IPS DF 6.9 (cell line): ENCODE results near the gene ARNT2.

Experiments
- DNase-seq: peaks from one replicate; pipeline ENCODE4 v3.0.0-alpha.2; 2013; ENCODE audit warnings: low read depth, low spot score
- H3K27ac ChIP-seq: one replicate; pipeline ENCODE4 v1.5.1; 2013; ENCODE audit warnings: low read length, control low read depth
- H3K27me3 ChIP-seq: 2 replicates; pipeline ENCODE4 v1.6.1; 2013; ENCODE audit warnings: mild to moderate bottlenecking, low read length; ENCODE audit not compliant: control insufficient read depth, insufficient read depth
- H3K36me3 ChIP-seq: 2 replicates; pipeline ENCODE4 v1.6.1; 2013; ENCODE audit warnings: low read length; ENCODE audit not compliant: control insufficient read depth, insufficient read depth
- H3K4me1 ChIP-seq: 2 replicates; pipeline ENCODE4 v1.6.1; 2013; ENCODE audit warnings: low read length; ENCODE audit not compliant: control insufficient read depth, insufficient read depth
- H3K4me3 ChIP-seq: 2 replicates; pipeline ENCODE4 v1.5.1; 2013; ENCODE audit warnings: mild to moderate bottlenecking, low read length
- H3K9me3 ChIP-seq: 2 replicates; pipeline ENCODE4 v1.6.1; 2013; ENCODE audit warnings: low read length, inconsistent platforms; ENCODE audit not compliant: control insufficient read depth, insufficient read depth
- WGBS: extraction: QIAGEN DNeasy Blood & Tissue Kit; methylation state at CpG from one replicate; pipeline ENCODE4 v1.1.7; 2013; ENCODE audit warnings: mixed read lengths, missing lambda C conversion rate; ENCODE audit not compliant: insufficient read length, insufficient coverage; 5-methylcytosine and 5-hydroxymethylcytosine counted together

ARNT2 gene

DNA sequence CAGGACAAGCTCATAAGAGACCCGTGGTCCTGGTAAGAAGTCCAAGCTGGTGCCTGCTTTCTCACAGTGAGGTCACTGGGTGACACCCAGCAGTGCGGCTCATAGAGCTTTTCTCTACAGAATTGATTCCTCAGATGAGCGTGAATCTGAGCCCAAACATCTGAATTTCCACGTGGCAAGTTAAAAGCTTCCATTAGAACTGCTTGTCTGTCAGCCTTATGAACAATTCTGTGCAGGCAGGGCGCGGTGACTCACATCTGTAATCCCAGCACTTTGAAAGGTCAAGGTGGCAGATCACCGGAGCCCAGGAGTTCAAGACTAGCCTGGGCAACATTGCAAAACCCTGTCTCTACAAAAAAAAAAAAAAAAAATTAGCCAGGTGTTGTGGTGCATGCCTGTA is 177.8 kb downstream of the ARNT2 start:
- Histone ChIP-seq H3K9me3 (no peaks in the 10 kb centered on the region), H3K4me3 (no peak overlapping the region)
- WGBS, result no CpG with 5 or more reads among the region's 7 CpGs

DNA sequence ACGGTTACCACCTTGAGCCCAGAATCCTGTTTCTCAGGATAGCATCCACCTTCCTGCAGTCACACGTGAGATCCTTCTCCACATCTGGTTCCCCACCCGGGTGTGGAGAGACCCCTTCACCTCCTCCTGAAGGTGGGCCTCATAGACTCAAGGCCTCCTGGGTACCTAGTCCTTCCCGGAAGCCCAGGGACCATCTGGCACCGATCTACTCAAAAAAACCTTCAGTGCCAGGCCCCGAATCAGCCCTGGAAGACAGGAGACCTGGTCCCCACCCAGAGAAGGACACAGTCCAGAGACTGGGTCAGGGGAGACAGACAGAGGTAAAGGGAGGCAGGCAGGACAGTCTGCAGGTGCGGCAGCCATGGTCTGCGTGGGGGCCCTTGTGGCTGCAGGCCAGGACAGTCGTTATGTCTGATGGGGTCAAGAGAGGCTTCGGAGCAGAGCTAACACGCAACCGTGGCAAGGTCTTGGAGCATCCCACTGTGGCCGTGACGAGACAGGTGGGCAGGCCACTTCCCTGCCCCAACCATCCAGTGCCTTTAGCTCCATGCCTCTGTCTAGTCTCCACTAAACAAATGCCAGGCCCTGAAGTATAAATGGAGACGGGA is 178.7 kb downstream of the ARNT2 start:
- no CpG with 5 or more reads among the region's 15 CpGs for WGBS
- no peak overlapping the region for H3K4me3 ChIP-seq
- H3K27ac ChIP-seq, result no peak overlapping the region
- H3K9me3 ChIP-seq, result no peaks in the 10 kb centered on the region
- H3K36me3 ChIP-seq, result no peaks in the 10 kb centered on the region
- peaks cover 3% of the 10 kb centered on the region; the same call in 1 of the 2 replicates for H3K4me1 ChIP-seq
- DNase-seq, result no peak
- H3K27me3 ChIP-seq, result no peaks in the 10 kb centered on the region

More for the DNA sequence above, 177.8 kb downstream of the ARNT2 start:
- H3K27me3 ChIP-seq, result no peaks in the 10 kb centered on the region
- peaks cover 2% of the 10 kb centered on the region; the same call in 1 of the 2 replicates for H3K4me1 ChIP-seq
- no peak overlapping the region for H3K27ac ChIP-seq
- no peaks in the 10 kb centered on the region for H3K36me3 ChIP-seq
- no peak for DNase-seq

DNA sequence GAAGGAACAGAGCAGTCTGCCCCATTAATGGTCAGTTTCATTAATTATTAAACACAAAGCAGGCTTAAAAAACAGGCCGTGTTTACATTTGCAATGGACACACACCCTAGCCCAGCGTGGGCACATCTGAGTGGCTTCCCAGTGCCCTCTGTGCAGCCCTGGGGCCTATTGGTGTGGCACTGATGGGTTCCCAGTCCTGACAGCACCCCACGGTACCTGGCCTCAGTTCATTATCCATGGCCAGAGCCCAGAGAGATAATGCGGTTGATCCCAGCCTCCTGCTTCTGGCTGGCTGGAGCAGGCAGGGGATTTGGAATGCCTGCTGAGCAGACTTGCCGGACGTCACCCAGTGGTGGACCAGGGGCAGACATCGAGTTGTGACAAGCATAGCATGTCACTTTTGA is 180.4 kb downstream of the ARNT2 start:
- Histone ChIP-seq H3K9me3 (no peaks in the 10 kb centered on the region), H3K36me3 (no peaks in the 10 kb centered on the region), H3K27ac (no peak overlapping the region), H3K27me3 (no peaks in the 10 kb centered on the region), H3K4me1 (peaks cover 3% of the 10 kb centered on the region; the same call in 1 of the 2 replicates), H3K4me3 (no peak overlapping the region)
- no CpG with 5 or more reads among the region's 7 CpGs for WGBS
- DNase-seq, result no peak

DNA sequence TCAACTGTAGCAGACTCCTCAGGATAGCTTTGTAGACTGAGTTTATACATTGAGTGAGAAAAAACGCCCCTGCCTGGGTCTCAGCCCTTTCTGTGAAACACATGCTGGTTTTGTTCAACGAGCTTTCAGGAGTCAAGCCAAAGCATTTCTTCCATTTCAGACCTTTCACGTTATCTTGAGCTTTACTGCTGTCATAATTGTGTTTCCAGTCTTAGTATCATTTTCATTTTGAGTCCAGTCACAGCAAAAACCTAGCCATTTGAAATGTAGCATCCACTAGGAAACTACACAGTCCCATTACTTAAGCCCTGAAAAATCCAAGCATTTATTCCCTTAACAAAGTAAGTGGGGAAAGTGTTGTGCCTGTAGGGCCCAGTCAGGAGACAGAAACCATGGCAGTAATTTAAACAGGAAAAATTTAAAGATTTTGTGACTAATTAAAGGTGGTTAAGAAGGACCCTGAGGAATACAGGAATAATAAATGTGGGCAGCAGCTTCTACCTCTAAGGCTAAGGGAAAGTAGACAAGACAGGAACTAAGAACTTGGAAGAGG is 180.9 kb downstream of the ARNT2 start:
- Histone ChIP-seq H3K27me3 (no peaks in the 10 kb centered on the region), H3K4me3 (no peak overlapping the region), H3K9me3 (no peaks in the 10 kb centered on the region), H3K4me1 (peaks cover 3% of the 10 kb centered on the region; the same call in 1 of the 2 replicates), H3K27ac (no peak overlapping the region), H3K36me3 (no peaks in the 10 kb centered on the region)
- no peak for DNase-seq
- no CpG with 5 or more reads among the region's 3 CpGs for WGBS

DNA sequence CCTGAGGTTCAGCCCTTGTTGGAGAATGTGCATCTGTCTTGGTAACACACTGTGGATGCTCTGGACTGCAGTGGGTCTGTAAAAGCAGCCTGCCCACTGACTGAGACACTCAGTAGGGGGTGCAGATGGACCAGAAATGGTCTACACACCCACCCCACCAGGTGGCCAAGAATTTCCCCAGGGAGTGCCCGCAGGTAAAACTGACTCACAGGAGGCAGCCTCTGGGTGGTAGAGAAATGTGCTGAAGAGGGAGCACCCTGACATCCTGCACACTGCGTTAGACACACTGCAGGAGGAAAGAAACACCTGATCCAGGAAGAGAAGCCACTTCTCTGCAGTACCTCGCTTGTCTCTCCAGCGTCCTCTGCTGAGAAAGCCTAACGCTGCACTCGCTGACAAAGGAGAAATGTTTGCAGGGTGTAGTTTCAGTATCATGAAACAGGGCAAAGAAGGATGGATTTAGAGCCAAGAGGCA is 181.4 kb downstream of the ARNT2 start:
- Histone ChIP-seq H3K4me3 (no peak overlapping the region), H3K27ac (no peak overlapping the region), H3K27me3 (no peaks in the 10 kb centered on the region), H3K9me3 (no peaks in the 10 kb centered on the region), H3K36me3 (no peaks in the 10 kb centered on the region), H3K4me1 (peaks cover 3% of the 10 kb centered on the region; the same call in 1 of the 2 replicates)
- no CpG with 5 or more reads among the region's 6 CpGs for WGBS
- no peak for DNase-seq

DNA sequence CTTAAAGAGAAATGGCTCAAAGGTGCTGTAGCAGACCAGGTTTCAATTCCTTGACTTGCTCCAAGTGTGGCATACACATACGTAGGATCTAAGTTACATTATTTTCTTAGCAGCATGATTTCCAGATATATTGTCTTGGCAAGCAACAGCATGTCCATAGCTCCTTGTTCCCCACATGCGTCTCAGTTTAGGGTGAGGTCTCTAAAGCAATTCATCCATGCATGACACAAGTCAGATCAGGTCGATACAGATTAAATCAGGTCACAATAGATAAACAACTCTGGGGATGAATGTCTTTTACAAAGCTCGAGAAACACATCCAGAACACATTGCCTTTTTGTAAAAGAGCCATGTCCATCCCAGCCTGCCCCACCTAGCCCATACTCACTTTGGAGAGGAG is 182.0 kb downstream of the ARNT2 start:
- Histone ChIP-seq H3K36me3 (no peaks in the 10 kb centered on the region), H3K4me3 (no peak overlapping the region), H3K27me3 (no peaks in the 10 kb centered on the region), H3K9me3 (no peaks in the 10 kb centered on the region), H3K27ac (no peak overlapping the region), H3K4me1 (peaks cover 3% of the 10 kb centered on the region; the same call in 1 of the 2 replicates)
- no peak for DNase-seq
- WGBS, result no CpG with 5 or more reads among the region's 4 CpGs

DNA sequence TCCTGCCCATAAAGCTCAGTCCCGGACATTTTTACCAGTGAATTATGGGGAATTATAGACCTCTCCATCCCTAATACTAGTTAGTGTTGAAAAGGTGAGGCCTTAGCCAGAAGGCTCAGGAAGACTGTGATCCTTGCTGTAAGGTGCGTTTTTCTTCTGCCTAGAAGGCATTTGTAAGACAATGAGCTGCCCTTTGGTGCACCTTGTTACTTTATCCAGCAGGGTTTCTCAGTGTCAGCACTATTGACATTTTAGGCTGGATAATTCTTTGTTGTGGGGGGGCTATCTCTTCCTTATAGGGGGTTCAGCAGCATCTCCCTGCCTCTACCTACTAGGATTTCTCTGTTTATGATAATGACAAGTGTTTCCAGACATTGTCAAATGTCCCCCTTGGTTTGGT is 182.8 kb downstream of the ARNT2 start:
- H3K4me1 ChIP-seq, result peaks cover 3% of the 10 kb centered on the region; the same call in 1 of the 2 replicates
- H3K4me3 ChIP-seq, result no peak overlapping the region
- no CpG with 5 or more reads among the region's 2 CpGs for WGBS
- H3K27me3 ChIP-seq, result no peaks in the 10 kb centered on the region
- DNase-seq, result no peak
- no peak overlapping the region for H3K27ac ChIP-seq
- H3K36me3 ChIP-seq, result no peaks in the 10 kb centered on the region
- no peaks in the 10 kb centered on the region for H3K9me3 ChIP-seq

DNA sequence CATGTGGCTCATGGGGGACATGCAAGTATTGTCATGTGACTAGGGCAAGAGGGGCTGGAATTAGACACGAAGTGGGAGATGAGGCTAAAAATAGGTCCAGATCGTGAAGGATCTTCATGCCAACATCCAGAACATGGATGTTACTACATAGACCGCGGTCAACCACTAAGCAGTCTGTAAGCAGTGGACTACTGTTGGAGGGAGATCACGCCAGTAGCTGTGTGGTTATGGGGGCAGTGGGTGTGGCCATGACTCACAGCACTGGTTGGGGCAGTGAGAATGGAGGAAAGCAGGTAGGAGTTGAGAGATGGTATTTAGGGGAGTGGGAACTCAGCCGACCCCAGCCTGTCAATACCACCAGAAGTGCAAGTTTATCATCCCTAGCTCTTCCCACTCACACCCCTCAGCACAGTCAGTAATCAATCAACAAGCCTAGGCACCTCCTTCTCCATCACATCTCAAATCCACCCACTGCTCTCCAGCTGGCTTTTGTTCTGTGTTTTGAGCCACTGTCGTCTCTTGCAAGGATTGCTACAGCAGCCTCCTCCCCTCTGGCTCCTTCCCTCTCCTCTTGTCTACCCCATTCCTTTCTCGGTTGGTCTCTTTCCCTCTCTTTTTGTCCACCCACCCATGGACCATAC is 183.8 kb downstream of the ARNT2 start:
- DNase-seq, result no peak
- WGBS, result no CpG with 5 or more reads among the region's 8 CpGs
- Histone ChIP-seq H3K27ac (no peak overlapping the region), H3K4me1 (peaks cover 3% of the 10 kb centered on the region; the same call in 1 of the 2 replicates), H3K4me3 (no peak overlapping the region), H3K36me3 (no peaks in the 10 kb centered on the region), H3K27me3 (no peaks in the 10 kb centered on the region), H3K9me3 (no peaks in the 10 kb centered on the region)

DNA sequence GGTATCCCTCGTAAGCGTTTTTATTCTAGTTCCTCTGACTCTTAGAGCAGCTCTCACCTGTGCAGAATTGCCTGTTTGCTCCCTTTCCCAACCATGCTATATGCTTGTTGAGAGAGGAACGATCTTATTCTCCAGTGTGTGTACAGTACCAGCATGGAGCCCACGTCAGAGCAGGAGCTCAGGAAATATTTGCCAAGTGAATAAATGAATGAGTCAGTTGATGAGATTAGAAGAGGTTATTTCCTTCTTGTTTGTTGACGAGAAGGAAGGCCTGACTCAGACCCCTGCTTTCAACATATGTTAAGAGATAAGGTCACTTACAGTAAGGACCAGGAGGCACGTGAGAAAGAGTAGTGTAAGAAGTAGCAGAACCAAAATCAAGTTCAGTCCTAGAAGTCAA is 184.6 kb downstream of the ARNT2 start:
- Histone ChIP-seq H3K27ac (no peak overlapping the region), H3K9me3 (no peaks in the 10 kb centered on the region), H3K36me3 (no peaks in the 10 kb centered on the region), H3K4me3 (no peak overlapping the region), H3K27me3 (no peaks in the 10 kb centered on the region), H3K4me1 (peaks cover 3% of the 10 kb centered on the region; the same call in 1 of the 2 replicates)
- no CpG with 5 or more reads among the region's 6 CpGs for WGBS
- no peak for DNase-seq

DNA sequence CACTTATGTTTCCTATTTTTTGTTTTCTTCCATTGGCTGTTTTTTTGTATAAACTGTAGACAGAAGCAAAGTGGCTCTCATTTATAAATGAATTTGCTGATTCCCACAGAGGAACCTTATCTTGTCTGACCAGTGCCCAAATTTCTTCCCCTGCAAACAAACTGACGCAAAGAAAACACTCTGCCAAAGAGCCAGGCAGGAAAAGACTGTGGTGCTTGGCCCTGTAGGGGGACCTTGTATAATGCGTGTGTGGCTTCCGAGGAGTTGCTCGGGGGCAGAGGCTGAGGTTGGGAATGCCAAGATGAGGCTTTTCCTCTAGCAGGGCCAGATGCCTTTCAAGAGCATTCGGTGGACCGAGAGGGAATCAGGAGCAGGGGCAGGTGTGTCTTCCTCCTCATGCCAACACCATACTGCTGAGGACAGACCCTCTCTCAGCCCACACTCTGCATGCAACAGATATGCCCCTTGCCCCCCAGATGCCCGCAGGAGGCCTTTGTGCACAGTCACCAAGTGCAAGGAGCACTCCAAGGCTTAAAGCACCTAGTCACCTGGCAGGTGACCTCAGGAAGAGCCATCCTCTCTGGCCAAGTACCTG is 186.7 kb downstream of the ARNT2 start:
- H3K36me3 ChIP-seq, result no peaks in the 10 kb centered on the region
- peaks cover 3% of the 10 kb centered on the region; the same call in 1 of the 2 replicates for H3K4me1 ChIP-seq
- no peak for DNase-seq
- H3K27ac ChIP-seq, result no peak overlapping the region
- no peaks in the 10 kb centered on the region for H3K27me3 ChIP-seq
- no peak overlapping the region for H3K4me3 ChIP-seq
- no peaks in the 10 kb centered on the region for H3K9me3 ChIP-seq
- WGBS, result no CpG with 5 or more reads among the region's 7 CpGs
